D721Med (cell line): ENCODE results near the gene POLR3GL.

Experiments used
- DNase-seq: peaks from one replicate; pipeline ENCODE4 v3.0.0; 2011; ENCODE audit warnings: low spot score; ENCODE audit not compliant: insufficient read length
- FAIRE-seq: peaks from 2 replicates; lab custom pipeline; 2011; peaks lifted over from hg19 to GRCh38; lab: Jason Lieb, UNC
- TF ChIP-seq, protein P1 (sequence below): IDR thresholded peaks from 2 replicates; pipeline ENCODE4 v1.5.1; 2012; ENCODE audit warnings: mild to moderate bottlenecking, control low read depth; ENCODE audit not compliant: insufficient read depth; ENCODE audit errors: missing control alignments

Gene POLR3GL

DNA sequence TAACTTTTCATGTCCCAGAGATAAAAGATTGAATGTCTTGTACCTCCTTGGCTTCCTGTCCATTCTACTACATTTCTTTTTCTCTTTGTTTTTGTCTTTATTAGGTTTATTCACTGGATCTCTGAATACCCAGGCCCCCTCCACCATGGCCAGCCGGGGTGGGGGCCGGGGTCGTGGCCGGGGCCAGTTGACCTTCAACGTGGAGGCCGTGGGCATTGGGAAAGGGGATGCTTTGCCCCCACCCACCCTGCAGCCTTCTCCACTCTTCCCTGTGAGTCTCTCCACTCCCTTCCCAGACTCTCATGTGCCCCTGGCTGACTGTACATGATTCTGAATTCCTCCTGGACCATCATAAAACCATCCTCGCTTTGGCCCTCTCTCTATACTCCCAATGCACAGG, 10.2 kb downstream of the POLR3GL start:
- DNase-seq (no peak), FAIRE-seq (no peak)
- TF ChIP-seq, protein P1, sequence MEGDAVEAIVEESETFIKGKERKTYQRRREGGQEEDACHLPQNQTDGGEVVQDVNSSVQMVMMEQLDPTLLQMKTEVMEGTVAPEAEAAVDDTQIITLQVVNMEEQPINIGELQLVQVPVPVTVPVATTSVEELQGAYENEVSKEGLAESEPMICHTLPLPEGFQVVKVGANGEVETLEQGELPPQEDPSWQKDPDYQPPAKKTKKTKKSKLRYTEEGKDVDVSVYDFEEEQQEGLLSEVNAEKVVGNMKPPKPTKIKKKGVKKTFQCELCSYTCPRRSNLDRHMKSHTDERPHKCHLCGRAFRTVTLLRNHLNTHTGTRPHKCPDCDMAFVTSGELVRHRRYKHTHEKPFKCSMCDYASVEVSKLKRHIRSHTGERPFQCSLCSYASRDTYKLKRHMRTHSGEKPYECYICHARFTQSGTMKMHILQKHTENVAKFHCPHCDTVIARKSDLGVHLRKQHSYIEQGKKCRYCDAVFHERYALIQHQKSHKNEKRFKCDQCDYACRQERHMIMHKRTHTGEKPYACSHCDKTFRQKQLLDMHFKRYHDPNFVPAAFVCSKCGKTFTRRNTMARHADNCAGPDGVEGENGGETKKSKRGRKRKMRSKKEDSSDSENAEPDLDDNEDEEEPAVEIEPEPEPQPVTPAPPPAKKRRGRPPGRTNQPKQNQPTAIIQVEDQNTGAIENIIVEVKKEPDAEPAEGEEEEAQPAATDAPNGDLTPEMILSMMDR: no peak

DNA sequence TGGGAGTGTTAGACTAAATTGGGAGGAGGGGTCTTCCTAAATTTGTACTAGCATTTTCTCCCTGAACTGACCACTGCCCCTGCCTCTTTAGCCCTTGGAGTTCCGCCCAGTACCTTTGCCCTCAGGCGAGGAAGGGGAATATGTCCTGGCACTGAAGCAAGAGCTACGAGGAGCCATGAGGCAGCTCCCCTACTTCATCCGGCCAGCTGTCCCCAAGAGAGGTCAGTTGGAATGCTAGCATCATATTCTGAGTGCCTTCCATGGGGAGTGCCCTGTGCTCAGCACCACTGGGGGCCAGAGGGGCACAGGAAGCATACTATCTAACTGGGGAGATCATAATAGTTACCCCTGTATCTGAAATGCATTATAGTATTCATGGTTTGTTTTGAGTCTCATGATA, 10.7 kb downstream of the POLR3GL start:
- DNase-seq: no peak
- TF ChIP-seq, protein P1: no peak
- FAIRE-seq: no peak

DNA sequence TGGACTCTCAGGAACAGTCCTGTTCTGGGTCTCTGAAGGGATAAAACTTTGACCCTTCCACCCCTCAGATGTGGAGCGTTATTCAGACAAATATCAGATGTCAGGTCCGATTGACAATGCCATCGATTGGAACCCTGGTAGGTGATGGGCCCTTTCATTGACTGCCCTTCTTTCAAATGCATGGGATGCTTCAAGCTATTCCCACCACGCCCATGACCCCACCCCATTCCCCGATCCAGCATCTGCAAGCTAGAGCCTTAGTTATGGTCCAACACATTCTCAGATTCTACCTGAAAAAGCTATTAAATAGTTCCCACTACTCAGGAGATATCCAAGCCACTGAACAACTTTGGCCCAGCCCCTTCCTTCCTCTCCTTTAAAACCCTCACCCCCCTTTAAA, 12.5 kb downstream of the POLR3GL start:
- DNase-seq (no peak), FAIRE-seq (no peak)
- TF ChIP-seq, protein P1: no peak

DNA sequence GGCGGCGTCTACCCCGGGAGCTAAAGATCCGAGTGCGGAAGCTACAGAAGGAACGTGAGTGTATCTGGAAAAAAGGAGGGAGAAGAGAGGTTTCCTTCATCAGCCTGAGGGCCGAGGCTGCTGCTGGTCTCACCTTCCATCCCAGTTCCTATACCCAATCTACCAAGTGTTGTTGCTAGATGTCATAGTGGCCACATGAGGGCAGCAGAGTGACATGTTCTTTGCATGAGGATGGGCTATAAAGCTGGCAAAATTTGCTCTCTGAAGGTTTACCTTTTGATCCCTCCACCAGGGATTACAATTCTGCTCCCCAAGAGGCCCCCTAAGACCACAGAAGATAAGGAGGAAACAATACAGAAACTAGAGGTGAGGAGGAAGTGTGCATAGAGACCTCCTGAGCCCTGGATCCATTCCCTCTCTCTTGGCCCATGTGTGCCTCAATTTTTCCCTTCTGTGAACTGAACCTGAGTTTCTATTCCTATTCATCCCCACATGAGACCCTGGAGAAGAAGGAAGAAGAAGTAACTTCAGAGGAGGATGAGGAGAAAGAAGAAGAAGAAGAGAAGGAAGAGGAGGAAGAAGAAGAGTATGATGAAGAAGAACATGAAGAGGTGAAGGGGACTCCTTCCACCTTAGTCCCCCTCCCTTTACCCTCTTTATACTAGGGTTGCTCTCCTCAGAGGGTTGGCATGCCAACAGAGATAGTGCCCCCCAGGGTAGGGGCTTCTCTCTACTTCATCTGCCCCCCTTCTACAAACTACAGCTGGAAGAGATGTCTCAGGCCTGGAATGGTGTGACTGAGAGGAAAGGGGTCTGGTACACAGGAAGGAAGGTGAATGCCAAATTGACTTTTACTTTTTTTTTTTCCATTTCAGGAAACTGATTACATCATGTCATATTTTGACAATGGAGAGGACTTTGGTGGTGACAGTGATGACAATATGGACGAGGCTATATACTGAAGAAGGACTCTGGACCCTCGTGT, 13.3 kb downstream of the POLR3GL start:
- FAIRE-seq (peak; percentile 6), DNase-seq (peak; percentile 90)

DNA sequence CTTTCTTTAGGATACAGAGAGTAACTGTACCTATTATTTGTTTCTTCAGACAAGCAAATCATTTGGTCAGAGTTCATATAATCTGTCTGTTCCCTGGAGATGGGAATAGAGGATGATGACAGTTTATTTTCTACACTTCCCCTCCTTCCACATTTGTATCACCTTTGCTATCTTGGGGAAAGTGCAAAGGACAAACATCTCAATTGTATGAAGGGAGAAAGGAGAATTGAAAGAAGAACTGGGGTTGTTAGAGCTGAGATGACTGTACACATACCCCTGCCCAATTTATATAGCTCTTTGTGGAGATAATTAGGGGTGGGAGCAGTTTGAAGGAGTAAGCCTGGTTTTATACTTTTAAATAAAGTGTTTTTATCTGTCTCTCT, 14.0 kb downstream of the POLR3GL start:
- TF ChIP-seq, protein P1: no peak
- DNase-seq: no peak
- no peak for FAIRE-seq

More for the DNA sequence above, 13.3 kb downstream of the POLR3GL start:
- TF ChIP-seq, protein P1: peak; percentile 99

DNA sequence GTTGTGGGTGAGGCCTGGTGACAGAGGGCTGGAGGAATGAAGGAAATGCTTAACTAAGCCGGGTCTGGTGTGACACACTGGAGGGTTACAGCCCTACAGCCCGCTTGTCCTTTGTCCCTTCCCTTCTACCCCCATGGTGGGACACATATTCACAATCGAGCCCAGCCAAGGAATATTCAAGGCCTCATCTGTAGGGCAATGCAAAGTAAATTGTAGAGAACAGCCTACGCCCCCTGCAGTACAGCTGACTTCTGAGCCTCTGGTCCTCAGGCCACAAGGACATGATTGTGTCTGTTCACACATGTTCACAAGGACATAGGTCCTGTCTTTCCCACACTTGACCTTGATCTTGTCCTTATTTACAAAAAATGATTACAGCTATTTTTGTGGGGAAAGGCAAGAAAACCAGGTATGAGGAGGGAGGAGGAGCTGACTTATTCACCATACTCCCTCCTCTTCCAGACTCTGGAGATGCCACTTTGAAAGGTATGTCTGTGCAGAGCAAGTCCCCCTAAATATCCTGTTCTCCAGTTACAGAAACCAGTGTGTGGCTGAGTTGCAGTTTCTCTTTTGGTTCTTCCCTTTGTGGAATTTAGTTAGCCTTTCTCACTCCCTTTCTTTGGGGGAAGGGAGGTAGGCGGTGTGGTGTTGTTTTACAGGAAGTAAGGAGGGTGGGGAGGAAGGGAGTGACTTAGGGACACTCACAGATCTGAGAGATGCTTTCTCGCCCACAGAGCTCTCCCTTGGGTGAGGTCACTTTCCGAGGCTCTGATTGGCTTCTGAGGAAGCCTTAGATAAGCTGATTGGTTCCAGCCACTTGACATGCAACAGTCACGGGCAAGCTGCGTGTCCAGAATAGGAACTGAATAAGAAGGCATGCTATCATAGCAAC, 14.6 kb downstream of the POLR3GL start:
- DNase-seq (no peak), FAIRE-seq (no peak)
- TF ChIP-seq, protein P1: no peak
